ENCODE measurements around the gene MPPED2.

GRCh38 chr11:30580573-30580972 lies 5.6 kb downstream of the MPPED2 start:
- TF ChIP-seq CTCF (IDR thresholded peaks at IDR 0.05; ENCODE audit: insufficient read depth, low read depth, low read length) (no peak), EZH2 (IDR thresholded peaks at IDR 0.05; ENCODE audit: insufficient read depth, low read length) (no peak)
